Tibial nerve (tissue), 3 donors: ENCODE measurements around the gene SMAD3.

Experiments used
- CTCF ChIP-seq, 5 experiments: fragments of 200-600 bp in 3 of 5; fragments of 450-650 bp in 2 of 5; sonication (generic) in 3 of 5; IDR thresholded peaks; one replicate each; pipeline ENCODE4 v1.5.1; 2016 to 2019; ENCODE audit warnings: antibody characterized with exemption in 5 of 5, mild to moderate bottlenecking in 3 of 5, moderate library complexity in 2 of 5
- POLR2A ChIP-seq, 2 donors: fragments of 450-650 bp; IDR thresholded peaks; one replicate each; pipeline ENCODE4 v1.6.1; 2017; ENCODE audit warnings: antibody characterized with exemption in 2 of 2, mild to moderate bottlenecking in 2 of 2, moderate library complexity in 2 of 2

GRCh38 chr15:67103869-67104268 lies 38.5 kb downstream of the SMAD3 start:
- TF ChIP-seq POLR2A (IDR thresholded peaks at IDR 0.05), result no peak
- no peak for TF ChIP-seq CTCF (IDR thresholded peaks at IDR 0.05)
